Measurements from ENCODE around the gene TPSD1. TPM values are rescaled to one million over a fixed set of nuclear protein-coding genes. Genes with fewer than 3 reads are reported as not detected.

Gene TPSD1
- polyA plus RNA-seq, 3 donors: not detected

DNA sequence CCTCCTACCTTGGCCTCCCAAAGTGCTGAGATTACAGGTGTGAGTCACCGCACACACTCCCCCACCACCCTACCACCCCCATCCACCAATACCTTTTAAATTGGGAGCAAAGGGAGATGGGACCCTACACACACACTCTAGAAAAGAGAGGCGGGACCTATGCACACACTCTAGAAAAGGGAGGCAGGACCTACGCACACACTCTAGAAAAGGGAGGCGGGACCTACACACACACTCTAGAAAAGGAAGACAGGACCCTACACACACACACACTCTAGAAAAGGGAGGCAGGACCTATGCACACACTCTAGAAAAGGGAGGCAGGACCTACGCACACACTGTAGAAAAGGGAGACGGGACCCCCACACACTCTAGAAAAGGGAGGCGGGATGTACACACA, 18.9 kb downstream of the TPSD1 start:
- peaks cover 0 to 10% (median 3%) of the 10 kb centered on the region in 7 donors for H3K9me3 Mint-ChIP-seq
- no peak overlapping the region for H3K27ac Mint-ChIP-seq
- Histone ChIP-seq H4K20me1 (ENCODE audit: insufficient read depth, low read length) (no peaks in the 10 kb centered on the region), H3K79me2 (ENCODE audit: insufficient read depth, low read length) (no peaks in the 10 kb centered on the region), H3K9me3 (replicated peaks in 1 of 2; ENCODE audit: control insufficient read depth in 1 of 2, insufficient read depth in 1 of 2, low read length in 2 of 2) (no peaks in the 10 kb centered on the region), H3K27ac (ENCODE audit: low read depth in 1 of 2, low read length in 2 of 2) (no peak overlapping the region), H3K4me1 (ENCODE audit: control insufficient read depth in 1 of 2, insufficient read depth in 2 of 2, low read length in 2 of 2) (no peaks in the 10 kb centered on the region), H2AFZ (ENCODE audit: insufficient read depth, low read depth, low read length, poor library complexity, severe bottlenecking) (no peak overlapping the region), H3K36me3 (replicated peaks in 1 of 2; ENCODE audit: control insufficient read depth in 1 of 2, insufficient read depth in 2 of 2, low read length in 2 of 2) (no peaks in the 10 kb centered on the region), H3K27me3 (ENCODE audit: control insufficient read depth in 2 of 2, insufficient read depth in 2 of 2, low read length in 2 of 2) (no peaks in the 10 kb centered on the region), H3K4me2 (replicated peaks; ENCODE audit: extremely low read depth, low read length, poor library complexity, severe bottlenecking) (no peak overlapping the region), H3K4me3 (replicated peaks in 1 of 3; ENCODE audit: low read depth in 2 of 3, low read length in 3 of 3) (no peak overlapping the region), H3K9ac (ENCODE audit: insufficient read depth, low read length, poor library complexity, severe bottlenecking) (no peak overlapping the region)
- H3K4me3 Mint-ChIP-seq: no peak overlapping the region
- H3K27me3 Mint-ChIP-seq (ENCODE audit: low read depth in 3 of 3): peaks cover 16 to 34% (median 20%) of the 10 kb centered on the region in 3 donors
- no peak for DNase-seq
- no CpG with 5 or more reads among the region's 7 CpGs for WGBS (ENCODE audit: insufficient coverage)
- no peaks in the 10 kb centered on the region for H3K36me3 Mint-ChIP-seq
- no peaks in the 10 kb centered on the region for H3K4me1 Mint-ChIP-seq
- intact Hi-C loops (cut with micrococcal nuclease): no loop called here
- TF ChIP-seq CTCF (IDR thresholded peaks at IDR 0.05): no peak

- DNase-seq: no peak
- 86% methylated on average over 22 of the region's 30 CpGs for WGBS (ENCODE audit: insufficient coverage)
- intact Hi-C loops (cut with micrococcal nuclease): no loop called here
- H3K4me1 ChIP-seq (ENCODE audit: control insufficient read depth in 1 of 2, insufficient read depth in 2 of 2, low read length in 2 of 2): no peaks in the 10 kb centered on the region
- H3K4me3 Mint-ChIP-seq: no peak overlapping the region
- H3K27me3 ChIP-seq (ENCODE audit: control insufficient read depth in 2 of 2, insufficient read depth in 2 of 2, low read length in 2 of 2): no peaks in the 10 kb centered on the region
- no peak for TF ChIP-seq CTCF (IDR thresholded peaks at IDR 0.05)
- no peak overlapping the region for H3K4me3 ChIP-seq (replicated peaks in 1 of 3; ENCODE audit: low read depth in 2 of 3, low read length in 3 of 3)
- peaks cover 0 to 10% (median 3%) of the 10 kb centered on the region in 7 donors for H3K9me3 Mint-ChIP-seq
- H3K4me2 ChIP-seq (replicated peaks; ENCODE audit: extremely low read depth, low read length, poor library complexity, severe bottlenecking): no peak overlapping the region
- H3K36me3 ChIP-seq (replicated peaks in 1 of 2; ENCODE audit: control insufficient read depth in 1 of 2, insufficient read depth in 2 of 2, low read length in 2 of 2): no peaks in the 10 kb centered on the region
- H3K27ac Mint-ChIP-seq: no peak overlapping the region
- peaks cover 17 to 33% (median 20%) of the 10 kb centered on the region in 3 donors for H3K27me3 Mint-ChIP-seq (ENCODE audit: low read depth in 3 of 3)
- no peaks in the 10 kb centered on the region for H3K9me3 ChIP-seq (replicated peaks in 1 of 2; ENCODE audit: control insufficient read depth in 1 of 2, insufficient read depth in 1 of 2, low read length in 2 of 2)
- H3K79me2 ChIP-seq (ENCODE audit: insufficient read depth, low read length): no peaks in the 10 kb centered on the region
- H3K27ac ChIP-seq (ENCODE audit: low read depth in 1 of 2, low read length in 2 of 2): no peak overlapping the region
- H3K4me1 Mint-ChIP-seq: no peaks in the 10 kb centered on the region
- H2AFZ ChIP-seq (ENCODE audit: insufficient read depth, low read depth, low read length, poor library complexity, severe bottlenecking): no peak overlapping the region
- no peak overlapping the region for H3K9ac ChIP-seq (ENCODE audit: insufficient read depth, low read length, poor library complexity, severe bottlenecking)
- H3K36me3 Mint-ChIP-seq: no peaks in the 10 kb centered on the region
- H4K20me1 ChIP-seq (ENCODE audit: insufficient read depth, low read length): no peaks in the 10 kb centered on the region
Measured at GRCh38 chr16:1275791-1276579, 20.1 kb downstream of the TPSD1 start.
